OCI-LY1 (cell line): ENCODE data around the gene SH3RF3.

ENCODE experiments used
- H2AFZ ChIP-seq: fragments of 200-600 bp; sonication (generic), shearing (Covaris generic); 2 replicates; pipeline ENCODE4 v1.6.0; 2014; ENCODE audit warnings: antibody characterized with exemption, mild to moderate bottlenecking, low read length
- H3F3A ChIP-seq: fragments of 200-600 bp; sonication (generic), shearing (Covaris generic); 2 replicates; pipeline ENCODE4 v1.6.0; 2014; ENCODE audit warnings: mild to moderate bottlenecking, antibody characterized with exemption, low read length, moderate library complexity; ENCODE audit not compliant: insufficient read depth
- H3K27ac ChIP-seq: fragments of 200-600 bp; sonication (generic); 2 replicates; pipeline ENCODE4 v1.5.1; 2014; ENCODE audit warnings: low read length, mixed run types, mild to moderate bottlenecking, low read depth; ENCODE audit not compliant: poor library complexity, severe bottlenecking
- H3K27me3 ChIP-seq: fragments of 200-600 bp; sonication (generic); 2 replicates; pipeline ENCODE4 v1.6.0; 2014; ENCODE audit warnings: antibody characterized with exemption, mild to moderate bottlenecking, low read length, moderate library complexity; ENCODE audit not compliant: insufficient read depth
- H3K36me3 ChIP-seq: fragments of 200-600 bp; sonication (generic); 2 replicates; pipeline ENCODE4 v1.6.1; 2014; ENCODE audit warnings: mild to moderate bottlenecking, antibody characterized with exemption, low read length, moderate library complexity, mixed read lengths; ENCODE audit not compliant: insufficient read depth
- H3K4me1 ChIP-seq: fragments of 200-600 bp; sonication (generic); 2 replicates; pipeline ENCODE4 v1.5.1; 2014; ENCODE audit warnings: mild to moderate bottlenecking, low read length, moderate library complexity; ENCODE audit not compliant: insufficient read depth, severe bottlenecking
- H3K4me2 ChIP-seq: fragments of 200-600 bp; sonication (generic), shearing (Covaris generic); 2 replicates; pipeline ENCODE4 v1.6.1; 2014; ENCODE audit warnings: low read length
- H3K4me3 ChIP-seq: fragments of 200-600 bp; sonication (generic); 2 replicates; pipeline ENCODE4 v1.5.1; 2014; ENCODE audit warnings: low read length, low read depth, mild to moderate bottlenecking, mixed read lengths; ENCODE audit not compliant: poor library complexity, severe bottlenecking
- H3K79me2 ChIP-seq: fragments of 200-600 bp; shearing (Covaris generic); 2 replicates; pipeline ENCODE4 v1.6.1; 2016; ENCODE audit warnings: mixed run types, low read length, mixed read lengths; ENCODE audit not compliant: insufficient read depth
- H3K9ac ChIP-seq: fragments of 200-600 bp; sonication (generic), shearing (Covaris generic); 2 replicates; pipeline ENCODE4 v1.6.1; 2014; ENCODE audit warnings: mild to moderate bottlenecking, low read length, mixed read lengths
- H3K9me2 ChIP-seq: fragments of 200-600 bp; sonication (generic), shearing (Covaris generic); 2 replicates; pipeline ENCODE4 v1.6.1; 2014; ENCODE audit warnings: low read depth, mild to moderate bottlenecking, low read length, mixed read lengths
- H3K9me3 ChIP-seq: fragments of 200-600 bp; shearing (Covaris generic); 2 replicates; pipeline ENCODE4 v1.6.1; 2014; ENCODE audit warnings: low read length, mixed read lengths
- H4K20me1 ChIP-seq: fragments of 200-600 bp; sonication (generic), shearing (Covaris generic); 2 replicates; pipeline ENCODE4 v1.6.0; 2016; ENCODE audit warnings: mild to moderate bottlenecking, low read length; ENCODE audit not compliant: insufficient read depth
- CTCF ChIP-seq: fragments of 200-600 bp; sonication (generic), shearing (Covaris generic); IDR thresholded peaks from 2 replicates; pipeline ENCODE4 v1.5.1; 2017; ENCODE audit warnings: mild to moderate bottlenecking, antibody characterized with exemption, low read length, moderate library complexity, mixed read lengths
- EZH2 ChIP-seq: fragments of 200-600 bp; sonication (generic), shearing (Covaris generic); IDR thresholded peaks from 2 replicates; pipeline ENCODE4 v1.8.0; 2017; ENCODE audit warnings: borderline replicate concordance, mixed run types, mild to moderate bottlenecking, antibody characterized with exemption, low read length, moderate library complexity, mixed read lengths

SH3RF3 gene

GRCh38 chr2:109201465-109202327 lies 72.7 kb downstream of the SH3RF3 start:
- H3K36me3 ChIP-seq, result no peaks in the 10 kb centered on the region
- no peak overlapping the region for H3K27ac ChIP-seq
- H3F3A ChIP-seq, result no peaks in the 10 kb centered on the region
- no peak overlapping the region for H3K4me3 ChIP-seq
- no peak overlapping the region for H3K4me2 ChIP-seq
- H3K4me1 ChIP-seq, result no peaks in the 10 kb centered on the region
- no peaks in the 10 kb centered on the region for H3K79me2 ChIP-seq
- no peaks in the 10 kb centered on the region for H4K20me1 ChIP-seq
- TF ChIP-seq CTCF (no peak), EZH2 (no peak)
- no peaks in the 10 kb centered on the region for H3K9me2 ChIP-seq
- no peaks in the 10 kb centered on the region for H3K27me3 ChIP-seq
- no peak overlapping the region for H2AFZ ChIP-seq
- no peaks in the 10 kb centered on the region for H3K9me3 ChIP-seq
- H3K9ac ChIP-seq, result no peak overlapping the region

DNA sequence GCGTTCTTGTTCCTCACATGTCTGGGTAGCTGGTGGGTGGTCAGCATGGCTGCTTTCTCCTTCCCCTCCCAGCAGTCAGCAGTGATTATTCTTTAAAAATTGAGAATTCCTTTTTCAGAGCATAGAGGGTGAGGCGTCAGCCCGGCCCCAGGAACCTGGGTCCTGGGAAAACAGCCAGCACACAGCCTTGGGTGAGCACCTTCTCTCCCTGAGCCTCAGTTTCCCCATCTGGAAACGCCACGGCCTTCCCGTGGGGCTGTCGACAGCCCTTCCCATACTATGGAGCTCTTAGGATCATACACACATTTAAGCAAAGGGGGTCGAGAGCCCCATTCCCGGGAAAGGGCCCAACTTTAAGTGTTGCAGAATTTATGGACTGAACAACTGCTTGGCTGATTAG lies 73.5 kb downstream of the SH3RF3 start:
- no peak overlapping the region for H3K27ac ChIP-seq
- no peak overlapping the region for H2AFZ ChIP-seq
- no peaks in the 10 kb centered on the region for H3K27me3 ChIP-seq
- no peaks in the 10 kb centered on the region for H3K79me2 ChIP-seq
- no peak overlapping the region for H3K4me3 ChIP-seq
- no peaks in the 10 kb centered on the region for H3K9me3 ChIP-seq
- H3K9ac ChIP-seq, result no peak overlapping the region
- no peaks in the 10 kb centered on the region for H3K36me3 ChIP-seq
- no peak overlapping the region for H3K4me2 ChIP-seq
- H4K20me1 ChIP-seq, result no peaks in the 10 kb centered on the region
- no peak for TF ChIP-seq EZH2
- no peaks in the 10 kb centered on the region for H3F3A ChIP-seq
- H3K9me2 ChIP-seq, result no peaks in the 10 kb centered on the region
- no peaks in the 10 kb centered on the region for H3K4me1 ChIP-seq

DNA sequence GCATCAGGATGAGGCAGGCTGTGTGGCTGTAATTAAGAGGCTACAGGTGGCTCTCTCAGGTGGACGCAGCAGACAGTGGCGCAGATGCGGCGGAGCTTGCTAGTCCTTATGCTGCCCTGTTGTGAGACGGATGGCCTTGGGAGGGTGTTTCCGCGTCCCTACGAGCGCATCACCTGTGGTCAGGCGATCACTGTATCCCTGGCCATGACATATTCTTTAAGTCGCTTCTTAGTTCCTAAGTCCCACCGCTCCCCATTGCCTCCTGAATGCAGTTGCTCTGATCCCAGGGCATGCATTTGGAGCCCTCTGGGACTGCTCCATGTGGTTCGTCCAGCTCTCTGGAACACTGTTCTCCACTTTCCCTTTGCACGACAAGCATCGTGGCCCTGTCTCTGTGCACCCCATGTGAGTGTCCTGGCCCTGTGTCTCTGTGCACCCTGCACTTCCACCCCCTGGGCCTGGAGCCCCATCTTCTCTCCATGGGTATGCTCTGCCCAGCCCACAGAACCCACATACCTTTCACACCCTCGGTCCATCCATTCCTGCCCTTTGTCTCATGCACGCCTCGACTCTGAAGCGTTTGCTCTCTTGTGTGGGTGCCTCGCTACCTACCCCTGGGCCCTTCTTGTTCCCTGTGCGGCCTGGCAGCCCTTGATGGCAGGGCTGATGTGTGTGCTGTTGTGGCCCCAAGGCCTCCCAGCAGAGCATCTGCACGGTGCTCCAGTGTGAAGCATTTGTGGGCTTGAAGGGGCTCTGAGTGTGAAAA lies 74.4 kb downstream of the SH3RF3 start:
- Histone ChIP-seq H3K79me2 (no peaks in the 10 kb centered on the region), H4K20me1 (no peaks in the 10 kb centered on the region), H2AFZ (no peak overlapping the region)

More for the DNA sequence above, 74.4 kb downstream of the SH3RF3 start:
- Histone ChIP-seq H3K4me2 (no peak overlapping the region), H3K4me3 (no peak overlapping the region), H3K9me3 (no peaks in the 10 kb centered on the region), H3K4me1 (no peaks in the 10 kb centered on the region), H3K27ac (no peak overlapping the region), H3K9me2 (no peaks in the 10 kb centered on the region), H3K9ac (no peak overlapping the region), H3K36me3 (no peaks in the 10 kb centered on the region), H3K27me3 (no peaks in the 10 kb centered on the region), H3F3A (no peaks in the 10 kb centered on the region)
- no peak for TF ChIP-seq CTCF
